Forelimb muscle (tissue), 1 donor: ENCODE measurements around the gene LRRC25. TPM values are rescaled to one million over a fixed set of nuclear protein-coding genes. Genes with fewer than 3 reads are reported as not detected.

Experiments
- DNase-seq: peaks from one replicate; pipeline ENCODE4 v3.0.0-alpha.2; 2013; ENCODE audit warnings: low read depth
- polyA plus RNA-seq: library from polyadenylated mRNA; unstranded; fragments of 120-200 nt; gene quantifications from one replicate; pipeline ENCODE4 v1.2.1, GENCODE V29; 2013; ENCODE audit not compliant: insufficient read length

The LRRC25 gene
- polyA plus RNA-seq, 1 donor = 1.6 TPM

DNA sequence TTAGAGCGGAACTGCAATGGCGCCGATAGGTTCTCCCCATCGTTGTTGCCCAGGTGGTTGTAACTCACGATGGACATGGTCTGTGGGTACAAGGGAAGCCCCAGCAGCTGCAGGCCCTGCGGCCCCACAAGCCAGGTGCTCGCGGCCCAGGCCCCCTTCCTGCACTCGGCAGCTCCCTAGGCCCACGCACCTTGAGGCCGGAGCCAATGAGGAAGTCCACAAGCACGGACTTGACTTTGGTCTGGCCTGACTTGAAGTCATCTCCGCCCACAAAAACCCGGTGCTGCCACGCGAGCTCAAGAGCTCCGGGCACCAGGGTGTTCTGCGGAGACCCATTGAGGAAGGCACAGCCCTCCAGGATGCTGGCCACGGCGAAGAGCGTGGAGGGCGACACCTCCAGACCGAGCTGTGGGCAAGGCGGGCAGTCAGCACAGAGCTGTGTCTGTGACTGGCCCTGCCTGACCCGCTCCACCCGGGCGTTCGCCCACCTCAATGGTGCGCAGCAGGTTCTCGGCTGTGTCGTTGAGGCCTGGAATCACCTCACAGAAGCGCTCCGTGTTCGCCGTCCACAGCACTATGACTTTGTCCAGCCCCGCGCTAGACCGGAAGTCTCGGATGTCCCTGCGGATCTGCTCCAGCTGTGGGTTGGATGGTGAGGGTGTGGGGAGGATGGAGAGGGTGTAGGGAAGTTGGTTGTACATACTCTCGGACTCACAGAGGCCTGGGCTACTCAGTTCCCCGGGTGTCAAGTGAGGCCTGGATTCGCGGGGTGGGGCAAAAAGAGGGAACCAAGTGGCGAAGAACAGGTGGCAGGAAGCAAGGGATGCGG lies 38.6 kb upstream of the LRRC25 start:
- DNase-seq = no peak

DNA sequence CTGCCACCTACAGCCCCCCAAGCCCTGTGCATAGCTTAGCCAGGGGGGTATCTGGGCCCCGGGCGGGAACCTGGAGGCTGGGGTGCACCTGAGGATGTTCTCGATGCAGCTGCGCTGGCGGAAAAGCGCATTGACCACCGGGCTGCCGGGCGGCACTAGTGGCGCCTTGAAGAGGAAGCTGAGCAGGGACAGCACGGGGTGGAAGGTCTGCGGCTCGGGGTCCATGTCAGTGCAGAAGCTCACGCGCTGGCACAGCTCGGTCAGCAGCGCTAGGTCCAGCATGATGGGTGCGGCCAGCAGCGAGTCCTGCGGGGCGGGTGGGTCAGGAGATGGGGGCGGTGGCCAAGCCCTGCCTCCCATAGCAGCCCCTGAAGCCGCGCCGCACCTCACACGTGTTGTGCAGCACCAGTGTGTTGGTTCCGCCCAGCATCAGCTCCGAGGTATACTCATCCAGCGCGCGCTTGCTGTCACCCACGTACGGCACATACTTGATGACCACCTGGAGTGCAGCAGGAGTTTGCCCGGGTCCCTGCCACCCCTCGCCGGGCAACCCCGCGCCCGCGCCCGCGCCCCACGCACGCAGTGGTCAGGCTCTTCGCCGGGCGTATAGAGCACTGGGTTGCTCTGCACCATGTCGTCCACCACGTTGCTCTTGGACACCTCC lies 37.9 kb upstream of the LRRC25 start:
- no peak for DNase-seq

- no peak for DNase-seq
Measured at GRCh38 chr19:18434411-18435175, 37.2 kb upstream of the LRRC25 start.

GRCh38 chr19:18433735-18434398 lies 36.4 kb upstream of the LRRC25 start:
- no peak for DNase-seq

DNA sequence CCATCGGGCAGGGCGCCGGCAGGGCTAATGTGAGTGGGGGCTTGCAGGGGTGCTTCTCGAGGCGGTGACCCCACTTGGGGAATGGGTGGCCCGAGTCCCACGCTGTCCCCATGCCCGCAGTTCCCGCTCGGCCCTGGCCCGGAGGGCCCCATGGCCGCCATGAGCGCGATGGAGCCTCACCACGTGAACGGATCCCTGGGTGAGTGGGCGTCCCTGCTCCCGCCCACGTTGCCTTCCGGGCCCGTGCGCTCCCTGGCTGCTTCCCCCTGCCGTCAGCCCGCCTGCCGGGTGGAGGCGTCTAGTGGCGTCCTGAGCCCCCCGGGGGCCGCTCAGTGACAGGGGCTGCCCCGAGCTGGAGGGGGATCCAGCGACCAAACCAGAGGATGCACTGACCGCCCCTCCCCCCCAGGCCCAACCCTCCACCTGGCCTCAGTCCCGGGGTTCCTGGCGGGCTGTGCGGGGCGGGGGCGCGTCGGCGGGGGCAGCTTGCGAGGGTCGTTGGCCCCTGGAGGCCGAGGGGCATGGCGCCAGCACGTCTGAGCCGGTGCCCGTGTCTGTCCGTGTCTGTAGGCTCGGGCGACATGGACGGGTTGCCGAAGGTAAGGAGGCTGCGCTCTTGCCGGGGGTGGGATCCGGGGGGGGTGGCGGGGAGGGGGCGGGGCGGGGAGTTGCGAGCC lies 35.7 kb upstream of the LRRC25 start:
- DNase-seq = no peak

- no peak for DNase-seq
Measured at GRCh38 chr19:18432275-18433014, 35.0 kb upstream of the LRRC25 start.

GRCh38 chr19:18431351-18432197 lies 34.2 kb upstream of the LRRC25 start:
- no peak for DNase-seq

GRCh38 chr19:18430417-18431144 lies 33.2 kb upstream of the LRRC25 start:
- DNase-seq = no peak

GRCh38 chr19:18429717-18430416 lies 32.4 kb upstream of the LRRC25 start:
- no peak for DNase-seq

- DNase-seq = no peak
Measured at GRCh38 chr19:18428787-18429674, 31.6 kb upstream of the LRRC25 start.

DNA sequence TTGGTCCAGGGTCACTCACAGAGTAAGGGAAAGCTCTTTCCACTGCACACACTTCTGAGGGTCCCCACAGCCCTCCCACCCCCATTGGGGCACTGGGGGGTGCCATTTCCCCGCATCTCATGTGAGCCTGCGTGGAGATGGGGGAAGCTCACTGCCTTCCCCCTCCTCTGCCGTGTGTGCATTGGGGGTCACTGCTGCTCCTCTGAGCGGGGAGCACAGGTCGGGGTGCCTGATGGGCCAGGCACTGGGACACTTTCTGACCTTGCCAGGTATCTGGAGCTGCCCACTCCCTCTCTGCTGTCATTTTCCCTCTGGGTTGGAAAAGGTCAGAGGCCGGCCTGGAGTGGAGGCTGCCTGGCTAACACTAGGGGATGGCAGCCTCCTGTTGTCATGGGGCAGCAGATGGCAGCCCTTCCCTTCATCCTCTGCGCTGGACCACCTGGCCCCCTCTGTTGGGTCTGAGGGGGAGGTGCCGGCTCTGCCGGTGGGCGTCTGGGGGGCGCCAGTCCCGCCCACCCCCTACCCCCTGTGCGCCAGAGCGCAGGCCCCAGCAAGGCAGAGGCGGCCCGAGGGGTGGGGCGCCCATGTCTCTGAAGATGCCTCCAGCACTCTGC lies 30.9 kb upstream of the LRRC25 start:
- DNase-seq = no peak

DNA sequence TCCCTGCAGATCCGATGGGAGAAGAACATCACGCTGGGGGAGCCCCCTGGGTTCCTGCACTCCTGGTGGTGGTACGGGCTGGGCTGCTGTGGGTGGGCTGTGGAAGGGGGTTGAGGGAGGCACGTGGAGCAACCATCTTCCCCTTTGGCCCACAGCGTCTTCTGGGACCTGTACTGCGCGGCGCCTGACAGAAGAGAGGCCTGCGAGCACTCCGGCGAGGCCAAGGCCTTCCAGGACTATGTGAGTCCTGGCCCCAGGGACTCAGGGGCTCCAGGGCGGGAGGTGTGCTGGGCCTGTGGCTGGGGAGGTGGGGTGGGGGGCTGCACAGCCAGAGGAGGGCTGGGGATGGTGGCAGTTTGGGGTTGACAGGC lies 30.3 kb upstream of the LRRC25 start:
- DNase-seq = no peak

DNA sequence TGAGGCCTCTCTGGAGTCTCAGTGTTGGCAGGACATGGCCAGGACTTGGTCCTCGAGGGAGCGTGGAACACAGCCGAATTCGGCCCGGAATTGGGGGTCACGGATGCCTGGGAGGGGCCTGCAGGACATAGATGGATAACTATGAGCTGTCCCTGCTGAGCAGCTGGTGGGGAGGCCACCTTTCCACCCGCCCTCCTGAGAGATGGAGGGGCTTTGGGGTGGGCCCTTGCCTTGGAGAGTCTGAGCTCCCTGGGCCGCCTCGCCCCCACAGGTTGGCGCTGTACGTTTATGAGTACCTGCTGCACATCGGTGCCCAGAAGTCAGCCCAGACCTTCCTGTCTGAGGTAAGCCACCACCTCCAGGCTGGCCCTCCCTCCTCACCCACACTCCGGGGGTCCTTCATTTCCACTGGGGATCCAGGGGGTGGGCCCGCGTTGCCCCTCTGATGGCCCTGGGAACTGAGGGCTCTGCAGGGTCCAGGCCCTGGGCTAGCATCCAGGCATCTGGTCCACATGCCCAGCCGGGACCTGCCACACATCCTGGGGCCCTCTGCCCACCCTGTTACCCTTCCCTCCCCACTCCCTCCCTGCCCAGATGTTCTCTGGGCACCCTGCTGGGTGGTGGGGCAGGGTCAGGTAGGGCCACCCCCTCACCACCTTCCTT lies 29.8 kb upstream of the LRRC25 start:
- DNase-seq = no peak

- no peak for DNase-seq
Measured at GRCh38 chr19:18426416-18426767, 29.0 kb upstream of the LRRC25 start.

DNA sequence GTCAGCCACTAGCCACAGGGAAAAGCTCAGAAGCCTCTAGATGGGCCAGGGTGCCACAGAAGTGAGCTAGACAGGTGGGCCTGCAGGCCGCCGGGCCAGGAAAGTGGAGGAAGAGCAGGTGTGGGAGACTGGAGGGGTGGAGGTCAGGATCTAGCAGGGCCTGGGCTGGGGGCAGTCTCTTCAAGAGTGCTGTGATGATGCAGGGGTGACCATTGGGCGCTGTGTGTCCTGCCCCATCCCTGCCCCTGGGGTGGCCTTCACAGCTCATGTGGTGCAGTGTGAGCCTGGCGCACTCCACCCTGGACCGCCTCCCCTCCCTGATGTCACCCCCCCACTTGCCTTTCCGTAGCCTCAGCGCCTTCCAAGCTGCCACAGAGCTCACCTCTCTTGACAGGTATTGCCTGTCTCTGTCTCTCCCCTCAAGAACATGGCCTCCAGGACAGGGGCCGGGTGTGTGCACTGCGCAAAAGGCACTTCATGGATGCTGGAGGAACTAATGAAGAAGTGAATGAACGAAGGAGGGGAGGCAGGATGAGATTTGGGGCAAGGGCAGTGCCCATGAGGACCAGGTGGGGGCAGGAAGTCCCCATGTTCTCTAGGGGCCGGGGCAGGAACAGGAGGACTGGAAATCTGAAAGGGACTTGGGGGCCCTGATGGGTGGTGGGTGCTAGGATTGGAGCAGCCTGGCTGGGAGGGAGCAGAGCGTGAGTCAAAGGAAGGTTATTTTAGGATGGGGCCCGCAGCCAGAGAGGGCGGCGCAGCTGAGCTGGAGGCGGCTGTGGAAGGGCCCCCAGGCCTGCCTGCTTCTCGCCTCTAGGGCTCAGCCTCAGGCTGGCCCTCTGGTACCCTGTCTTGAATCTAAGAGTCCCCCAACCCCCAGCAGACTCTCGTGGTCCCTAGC lies 28.3 kb upstream of the LRRC25 start:
- no peak for DNase-seq
